HG02884 (cell line): ENCODE results near the gene RGS21.

Experiments used
- ATAC-seq: cut with Tn5 transposase; IDR thresholded peaks from one replicate; pipeline ENCODE4 v1.9.1; 2021; ENCODE audit warnings: mild to moderate bottlenecking, moderate library complexity; ENCODE audit not compliant: unreplicated experiment

The RGS21 gene

GRCh38 chr1:192378276-192378675 lies 61.5 kb downstream of the RGS21 start:
- no peak for ATAC-seq

GRCh38 chr1:192378878-192379277 lies 62.1 kb downstream of the RGS21 start:
- no peak for ATAC-seq

GRCh38 chr1:192379554-192379953 lies 62.8 kb downstream of the RGS21 start:
- ATAC-seq, result no peak

- ATAC-seq, result no peak
Measured at GRCh38 chr1:192382758-192383157, 66.0 kb downstream of the RGS21 start.

- no peak for ATAC-seq
Measured at GRCh38 chr1:192386051-192386650, 69.4 kb downstream of the RGS21 start.

GRCh38 chr1:192395211-192395610 lies 78.4 kb downstream of the RGS21 start:
- ATAC-seq, result no peak

GRCh38 chr1:192395895-192396294 lies 79.1 kb downstream of the RGS21 start:
- ATAC-seq, result no peak

- no peak for ATAC-seq
Measured at GRCh38 chr1:192399161-192399560, 82.4 kb downstream of the RGS21 start.

GRCh38 chr1:192401825-192402224 lies 85.0 kb downstream of the RGS21 start:
- ATAC-seq, result no peak

- ATAC-seq, result no peak
Measured at GRCh38 chr1:192402571-192402970, 85.8 kb downstream of the RGS21 start.

GRCh38 chr1:192407206-192407605 lies 90.4 kb downstream of the RGS21 start:
- no peak for ATAC-seq
